ENCODE measurements around the gene IGFLR1. TPM values are rescaled to one million over a fixed set of nuclear protein-coding genes. Genes with fewer than 3 reads are reported as not detected.

IGFLR1 gene, protein sequence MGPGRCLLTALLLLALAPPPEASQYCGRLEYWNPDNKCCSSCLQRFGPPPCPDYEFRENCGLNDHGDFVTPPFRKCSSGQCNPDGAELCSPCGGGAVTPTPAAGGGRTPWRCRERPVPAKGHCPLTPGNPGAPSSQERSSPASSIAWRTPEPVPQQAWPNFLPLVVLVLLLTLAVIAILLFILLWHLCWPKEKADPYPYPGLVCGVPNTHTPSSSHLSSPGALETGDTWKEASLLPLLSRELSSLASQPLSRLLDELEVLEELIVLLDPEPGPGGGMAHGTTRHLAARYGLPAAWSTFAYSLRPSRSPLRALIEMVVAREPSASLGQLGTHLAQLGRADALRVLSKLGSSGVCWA
- total RNA-seq: 1 to 10 TPM; 1.8 to 6.4 TPM

DNA sequence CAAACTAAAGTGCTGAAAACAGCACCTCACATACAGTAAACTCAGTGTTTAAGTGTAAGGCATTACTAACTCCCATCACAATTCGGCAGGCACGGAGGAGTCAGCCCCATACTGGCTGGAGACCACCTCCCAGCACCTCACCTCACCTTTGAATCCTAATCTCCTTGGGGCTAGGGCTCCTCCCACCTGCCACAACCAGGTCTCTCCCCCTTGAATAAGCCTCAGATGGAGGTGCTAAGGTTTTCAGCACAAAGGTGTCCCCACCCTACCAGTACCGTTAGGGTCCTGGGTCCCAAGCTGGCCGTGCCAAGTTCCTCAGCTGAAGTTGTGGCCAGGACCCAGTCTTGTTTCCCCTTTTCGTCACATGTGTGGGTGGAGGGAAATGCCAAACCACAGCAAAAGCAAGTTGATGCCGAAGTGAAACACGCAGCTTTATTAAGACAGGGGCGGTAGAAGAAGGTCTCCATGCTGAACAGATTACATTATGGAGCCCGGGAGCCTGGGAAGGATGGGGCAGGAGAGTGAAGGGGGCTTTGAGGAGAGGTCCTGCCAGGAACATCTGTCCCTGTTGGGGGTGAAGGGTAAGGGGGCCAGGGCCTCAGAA, at the start of gene IGFLR1:
Gene IGFLR1, minus strand, starts transcription at position 332 of the 604 bp plus-strand sequence. CDS start 1,272 bp downstream, outside the sequence.
- Histone ChIP-seq H3K4me1 (peaks cover 0 to 40% of the 10 kb centered on the region in 2 donors), H3K27me3 (no peaks in the 10 kb centered on the region), H3K4me3 (peak within 1 kb of the TSS in 1 of 2 donors; percentile 66), H3K9me3 (no peaks in the 10 kb centered on the region), H3K36me3 (peaks cover 21% of the 10 kb centered on the region), H3K27ac (peak within 1 kb of the TSS; percentile 71 to 75)
- no peak for DNase-seq (ENCODE audit: low spot score)
- TF ChIP-seq, protein P1, sequence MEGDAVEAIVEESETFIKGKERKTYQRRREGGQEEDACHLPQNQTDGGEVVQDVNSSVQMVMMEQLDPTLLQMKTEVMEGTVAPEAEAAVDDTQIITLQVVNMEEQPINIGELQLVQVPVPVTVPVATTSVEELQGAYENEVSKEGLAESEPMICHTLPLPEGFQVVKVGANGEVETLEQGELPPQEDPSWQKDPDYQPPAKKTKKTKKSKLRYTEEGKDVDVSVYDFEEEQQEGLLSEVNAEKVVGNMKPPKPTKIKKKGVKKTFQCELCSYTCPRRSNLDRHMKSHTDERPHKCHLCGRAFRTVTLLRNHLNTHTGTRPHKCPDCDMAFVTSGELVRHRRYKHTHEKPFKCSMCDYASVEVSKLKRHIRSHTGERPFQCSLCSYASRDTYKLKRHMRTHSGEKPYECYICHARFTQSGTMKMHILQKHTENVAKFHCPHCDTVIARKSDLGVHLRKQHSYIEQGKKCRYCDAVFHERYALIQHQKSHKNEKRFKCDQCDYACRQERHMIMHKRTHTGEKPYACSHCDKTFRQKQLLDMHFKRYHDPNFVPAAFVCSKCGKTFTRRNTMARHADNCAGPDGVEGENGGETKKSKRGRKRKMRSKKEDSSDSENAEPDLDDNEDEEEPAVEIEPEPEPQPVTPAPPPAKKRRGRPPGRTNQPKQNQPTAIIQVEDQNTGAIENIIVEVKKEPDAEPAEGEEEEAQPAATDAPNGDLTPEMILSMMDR (IDR thresholded peaks at IDR 0.05): no peak

DNA sequence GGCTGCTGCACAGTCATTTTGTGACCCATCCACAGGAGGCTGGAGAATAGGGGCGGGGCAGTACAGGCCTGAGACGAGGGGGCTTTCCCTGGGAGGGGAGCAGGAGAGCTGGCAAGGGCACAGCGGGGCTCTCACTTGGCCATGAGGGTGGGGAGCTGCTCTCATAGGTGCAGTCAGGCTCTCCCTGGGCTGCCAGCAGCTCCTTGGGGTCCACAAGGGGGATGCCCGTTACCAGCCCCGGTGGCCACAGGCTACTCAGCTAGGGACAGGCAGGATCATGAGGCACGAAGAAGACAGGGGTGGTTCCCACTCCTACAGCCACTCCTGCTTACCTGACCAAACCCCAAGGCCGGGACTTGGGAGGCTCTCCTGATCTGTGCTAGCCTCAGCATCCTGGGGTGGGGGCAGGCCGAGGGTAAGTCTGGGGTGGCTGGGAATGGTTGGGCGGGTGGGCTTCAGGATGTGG, 49.6 kb upstream of the IGFLR1 start:
- Histone ChIP-seq H3K27me3 (no peaks in the 10 kb centered on the region), H3K36me3 (no peaks in the 10 kb centered on the region), H3K4me1 (no peaks in the 10 kb centered on the region), H3K27ac (no peak overlapping the region), H3K4me3 (no peak overlapping the region), H3K9me3 (no peaks in the 10 kb centered on the region)
- TF ChIP-seq, protein P1 (IDR thresholded peaks at IDR 0.05): no peak
- DNase-seq (ENCODE audit: low spot score): no peak

GRCh38 chr19:35790981-35791813, 48.9 kb upstream of the IGFLR1 start:
- H3K9me3 ChIP-seq: no peaks in the 10 kb centered on the region
- TF ChIP-seq, protein P1 (IDR thresholded peaks at IDR 0.05): no peak
- H3K4me1 ChIP-seq: no peaks in the 10 kb centered on the region
- H3K27me3 ChIP-seq: no peaks in the 10 kb centered on the region
- no peak overlapping the region for H3K27ac ChIP-seq
- no peak for DNase-seq (ENCODE audit: low spot score)
- no peaks in the 10 kb centered on the region for H3K36me3 ChIP-seq
- H3K4me3 ChIP-seq: no peak overlapping the region

DNA sequence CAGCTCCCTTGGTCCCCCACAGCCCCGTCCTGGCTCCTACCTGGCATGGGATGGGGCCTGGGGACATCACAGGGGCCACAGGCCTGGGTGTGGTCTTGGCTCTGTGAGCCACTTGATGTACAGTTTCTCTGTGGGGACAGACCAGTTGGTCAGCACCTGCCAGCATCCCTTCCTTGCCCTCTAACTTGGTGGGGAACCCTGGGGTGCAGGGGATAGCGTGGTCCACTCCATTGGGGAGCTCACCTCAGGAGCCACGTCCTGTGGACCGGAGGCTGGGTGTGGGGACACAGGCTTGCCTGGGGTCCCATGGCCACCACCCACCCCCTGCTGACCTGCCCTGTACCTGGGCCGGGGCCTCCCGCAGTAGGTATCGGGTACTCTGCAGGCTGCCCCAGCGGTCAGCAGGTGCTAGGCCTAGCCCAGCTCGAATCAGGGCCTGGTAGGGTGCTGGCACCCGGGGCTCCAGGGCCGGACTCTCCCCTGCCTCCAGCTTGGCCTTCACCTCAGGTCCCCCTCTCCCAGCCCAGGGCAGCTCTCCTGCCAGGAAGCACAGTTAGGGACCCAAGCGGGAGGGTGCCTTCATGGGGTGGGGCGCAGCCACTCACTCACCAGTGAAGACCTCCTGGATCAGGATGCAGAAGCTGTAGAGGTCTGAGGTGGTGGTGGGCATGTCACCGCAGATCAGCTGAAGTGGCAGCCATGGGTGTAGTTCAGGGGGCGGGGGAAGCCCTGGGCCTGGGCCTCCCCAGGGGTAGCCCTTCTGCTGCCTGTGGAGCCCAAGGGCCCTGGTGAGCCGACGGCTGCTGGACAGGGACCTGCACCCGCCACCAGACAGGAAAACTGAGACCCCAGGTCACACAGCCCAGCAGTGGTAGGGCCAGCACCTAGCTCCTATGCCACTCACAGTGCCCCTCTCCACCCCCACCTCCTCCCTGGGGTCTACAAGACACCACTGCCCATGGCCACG, 48.0 kb upstream of the IGFLR1 start:
- TF ChIP-seq, protein P1 (IDR thresholded peaks at IDR 0.05): no peak
- H3K27ac ChIP-seq: no peak overlapping the region
- no peak for DNase-seq (ENCODE audit: low spot score)

More for the DNA sequence above, 48.0 kb upstream of the IGFLR1 start:
- H3K9me3 ChIP-seq: no peaks in the 10 kb centered on the region
- no peaks in the 10 kb centered on the region for H3K4me1 ChIP-seq
- no peak overlapping the region for H3K4me3 ChIP-seq
- H3K27me3 ChIP-seq: no peaks in the 10 kb centered on the region
- no peaks in the 10 kb centered on the region for H3K36me3 ChIP-seq

Measured in right atrium auricular region (tissue), 2 donors.